IMR-90 (cell line): ENCODE measurements around the gene ITPKB. TPM values are rescaled to one million over a fixed set of nuclear protein-coding genes. Genes with fewer than 3 reads are reported as not detected.

Source experiments
- ATAC-seq: fragments of 200-7000 bp; cut with Tn5 transposase; 2 replicates; pipeline ENCODE4 v1.9.1; 2020; ENCODE audit warnings: low read depth, mild to moderate bottlenecking, moderate library complexity
- BruUV-seq: library from RNA; stranded (reverse); fragments of 400-500 nt; replicated peaks from 2 replicates; lab custom pipeline; 2021; lab: Mats Ljungman, UMichigan
- CTCF ChIA-PET: fragments of 300-600 bp; formaldehyde crosslinking; extraction: SDS; loops from one replicate; lab custom pipeline; 2021; ENCODE audit warnings: antibody characterized with exemption; lab: Yijun Ruan, JAX
- POLR2A ChIA-PET: fragments of 300-600 bp; sonication (Branson Sonifier 250); formaldehyde crosslinking; loops from one replicate; lab custom pipeline; 2022; ENCODE audit warnings: antibody characterized with exemption; ENCODE audit not compliant: unreplicated experiment; lab: Charles Lee
- DNase-seq: peaks from one replicate; pipeline ENCODE4 v3.0.0; 2013
- H2AFZ ChIP-seq: replicated peaks from 2 replicates; pipeline ENCODE3; 2013; ENCODE audit warnings: low read length, mild to moderate bottlenecking; ENCODE audit not compliant: poor library complexity
- H2AK5ac ChIP-seq: 2 replicates; pipeline ENCODE4 v1.6.1; 2013; ENCODE audit warnings: low read depth, low read length, inconsistent platforms
- H2AK9ac ChIP-seq: replicated peaks from 2 replicates; pipeline ENCODE3; 2013; ENCODE audit warnings: mild to moderate bottlenecking, low read depth, low read length, moderate library complexity; ENCODE audit not compliant: poor library complexity
- H2BK120ac ChIP-seq: 2 replicates; pipeline ENCODE4 v1.6.1; 2013; ENCODE audit warnings: low read depth, low read length, inconsistent platforms
- H2BK15ac ChIP-seq: 3 replicates; pipeline ENCODE4 v1.6.1; 2013; ENCODE audit warnings: low read depth, low read length, inconsistent platforms
- H2BK20ac ChIP-seq: 2 replicates; pipeline ENCODE4 v1.6.1; 2013; ENCODE audit warnings: low read depth, mild to moderate bottlenecking, inconsistent platforms, low read length, moderate library complexity
- H2BK5ac ChIP-seq: 2 replicates; pipeline ENCODE4 v1.6.1; 2013; ENCODE audit warnings: mild to moderate bottlenecking, low read depth, low read length, inconsistent platforms; ENCODE audit not compliant: poor library complexity, severe bottlenecking
- H3K14ac ChIP-seq: replicated peaks from 2 replicates; pipeline ENCODE4 v1.6.1; 2013; ENCODE audit warnings: low read depth, low read length, inconsistent platforms
- H3K18ac ChIP-seq: 2 replicates; pipeline ENCODE4 v1.6.1; 2013; ENCODE audit warnings: low read depth, low read length, control low read depth
- H3K23ac ChIP-seq: 2 replicates; pipeline ENCODE4 v1.6.1; 2013; ENCODE audit warnings: low read depth, low read length, inconsistent platforms
- H3K27ac ChIP-seq: 2 replicates; pipeline ENCODE4 v1.5.1; 2013; ENCODE audit warnings: mild to moderate bottlenecking, control low read depth, low read length; ENCODE audit not compliant: insufficient read depth
- H3K27me3 ChIP-seq: 2 replicates; pipeline ENCODE4 v1.6.1; 2013; ENCODE audit warnings: low read length; ENCODE audit not compliant: control insufficient read depth, insufficient read depth
- H3K36me3 ChIP-seq: 2 replicates; pipeline ENCODE4 v1.6.1; 2013; ENCODE audit warnings: low read length, mixed read lengths; ENCODE audit not compliant: control insufficient read depth, insufficient read depth
- H3K4ac ChIP-seq: 2 replicates; pipeline ENCODE4 v1.6.1; 2013; ENCODE audit warnings: low read depth, low read length, inconsistent platforms
- H3K4me1 ChIP-seq: 2 replicates; pipeline ENCODE4 v1.6.1; 2013; ENCODE audit warnings: low read length, mixed read lengths; ENCODE audit not compliant: control insufficient read depth, insufficient read depth
- H3K4me2 ChIP-seq: 2 replicates; pipeline ENCODE4 v1.6.1; 2013; ENCODE audit warnings: low read depth, mild to moderate bottlenecking, control low read depth, low read length, moderate library complexity
- H3K4me3 ChIP-seq: 2 replicates; pipeline ENCODE4 v1.5.1; 2013; ENCODE audit warnings: low read depth, mild to moderate bottlenecking, control low read depth, low read length, moderate library complexity; ENCODE audit not compliant: insufficient read depth
- H3K56ac ChIP-seq: 2 replicates; pipeline ENCODE4 v1.6.1; 2013; ENCODE audit warnings: low read length, inconsistent platforms; ENCODE audit not compliant: insufficient read depth; ENCODE audit errors: extremely low read depth
- H3K79me1 ChIP-seq, 2 experiments: 2 replicates each; pipeline ENCODE4 v1.6.1; 2013; ENCODE audit warnings: low read length in 2 of 2, inconsistent platforms in 1 of 2, low read depth in 1 of 2
- H3K9ac ChIP-seq: 2 replicates; pipeline ENCODE4 v1.6.1; 2013; ENCODE audit warnings: low read depth, low read length, control low read depth
- H3K9me1 ChIP-seq: 2 replicates; pipeline ENCODE4 v1.6.1; 2013; ENCODE audit warnings: low read length, inconsistent platforms; ENCODE audit not compliant: insufficient read depth
- H3K9me3 ChIP-seq: 2 replicates; pipeline ENCODE4 v1.6.1; 2013; ENCODE audit warnings: low read length; ENCODE audit not compliant: control insufficient read depth, insufficient read depth
- H4K20me1 ChIP-seq: 2 replicates; pipeline ENCODE4 v1.6.1; 2013; ENCODE audit warnings: low read length, inconsistent platforms; ENCODE audit not compliant: insufficient read depth
- H4K5ac ChIP-seq: 2 replicates; pipeline ENCODE4 v1.6.1; 2013; ENCODE audit warnings: mild to moderate bottlenecking, low read depth, low read length, control low read depth
- H4K8ac ChIP-seq, 2 experiments: 2 replicates each; pipeline ENCODE4 v1.6.1; 2013; ENCODE audit warnings: low read depth in 2 of 2, low read length in 2 of 2, control low read depth in 1 of 2, inconsistent platforms in 1 of 2
- H4K91ac ChIP-seq: 2 replicates; pipeline ENCODE4 v1.6.1; 2013; ENCODE audit warnings: low read depth, low read length, inconsistent platforms; ENCODE audit not compliant: insufficient read depth
- CEBPB ChIP-seq: IDR thresholded peaks from 2 replicates; pipeline ENCODE4 v1.6.1; 2012; ENCODE audit warnings: low read depth, low read length, improper control_type of control experiment
- USF2 ChIP-seq: fragments of 150-350 bp; IDR thresholded peaks from 2 replicates; pipeline ENCODE4 v1.6.1; 2017; ENCODE audit warnings: mild to moderate bottlenecking, antibody characterized with exemption, low read length, low read depth
- WGBS, 2 experiments: methylation state at CpG; one replicate each; pipeline versions ENCODE4 v1.1.5 to v1.1.7; 2013; ENCODE audit warnings: missing lambda C conversion rate in 2 of 2; ENCODE audit not compliant: insufficient read length in 1 of 2; ENCODE audit errors: extremely low coverage in 2 of 2; 5-methylcytosine and 5-hydroxymethylcytosine counted together
- dilution Hi-C: fragments of 300-500 bp; cut with HindIII; formaldehyde crosslinking; loops from one replicate; pipeline ENCODE4 v1.14.3; 2018; ENCODE audit warnings: low sequenced_read_pairs; ENCODE audit not compliant: unreplicated experiment
- in situ Hi-C: fragments of 300-500 bp; cut with MboI; formaldehyde crosslinking; loops from 3 replicates; pipeline ENCODE4 v1.14.3; 2019; ENCODE audit warnings: low sequenced_read_pairs, inconsistent platforms, mixed read lengths
- intact Hi-C: fragments of 100-400 bp; cut with micrococcal nuclease; formaldehyde crosslinking; loops from 2 replicates; pipeline ENCODE4 v1.10.0; 2022
- polyA plus RNA-seq, 3 experiments: library from polyadenylated mRNA; depleted of rRNA; stranded (reverse); fragments of >200 nt; gene quantifications; 2 replicates each; pipeline ENCODE4 v1.2.3, GENCODE V29; 2012; ENCODE audit warnings: low replicate concordance in 1 of 3
- total RNA-seq: library from RNA; depleted of rRNA; stranded (reverse); fragments of >200 nt; gene quantifications from 2 replicates; pipeline ENCODE4 v1.2.3, GENCODE V29; 2012

ITPKB gene
- total and polyA plus RNA-seq, 2 of the 4 experiments (the other 2 are of a cell fraction), result 0.72 to 1.4 TPM

- Histone ChIP-seq H3K4ac (no peak overlapping the region), H2BK15ac (no peak overlapping the region), H3K56ac (no peak overlapping the region), H3K18ac (no peak overlapping the region), H4K5ac (no peak overlapping the region), H4K91ac (no peak overlapping the region), H3K27ac (no peak overlapping the region), H4K20me1 (no peaks in the 10 kb centered on the region), H4K8ac (no peak overlapping the region), H2BK20ac (no peak overlapping the region), H3K27me3 (no peaks in the 10 kb centered on the region), H2BK120ac (no peak overlapping the region), H2AK9ac (no peak overlapping the region), H3K4me3 (no peak overlapping the region), H2AK5ac (no peak overlapping the region; the same call in 1 of the 2 replicates), H3K9me3 (no peaks in the 10 kb centered on the region), H3K14ac (no peak overlapping the region), H3K9ac (no peak overlapping the region), H3K79me1 (no peaks in the 10 kb centered on the region), H3K4me2 (no peak overlapping the region), H2BK5ac (no peak overlapping the region), H3K9me1 (peaks cover 13% of the 10 kb centered on the region), H3K4me1 (peaks cover 10% of the 10 kb centered on the region), H3K23ac (no peak overlapping the region), H3K36me3 (peaks cover 7% of the 10 kb centered on the region), H2AFZ (no peak overlapping the region)
- ATAC-seq (no peak), DNase-seq (no peak)
- POLR2A ChIA-PET, result no interaction called here
- TF ChIP-seq CEBPB, result no peak
- TF ChIP-seq USF2, result no peak
- CTCF ChIA-PET, result no interaction called here
- dilution Hi-C loops, result no loop called here
- intact Hi-C loops, result no loop called here
- WGBS, 2 experiments, result 79% methylated on average over 2 of the region's 12 CpGs; no CpG with 5 or more reads in 1 of the 2 experiments
- no TSS peak for BruUV-seq
- in situ Hi-C loops, result no loop called here
Measured at GRCh38 chr1:226651041-226651731, 87.9 kb downstream of the ITPKB start.
